HG02571 (cell line): ENCODE measurements around the gene TUT7.
"Not testable (repeated sequence)": the region's sequence is repeated elsewhere in the genome, so short reads cannot be mapped to it uniquely, and the experiment has no call there.

Source experiments
- ATAC-seq: cut with Tn5 transposase; IDR thresholded peaks from one replicate; pipeline ENCODE4 v1.9.1; 2021; ENCODE audit warnings: mild to moderate bottlenecking, moderate library complexity; ENCODE audit not compliant: unreplicated experiment

The TUT7 gene, protein sequence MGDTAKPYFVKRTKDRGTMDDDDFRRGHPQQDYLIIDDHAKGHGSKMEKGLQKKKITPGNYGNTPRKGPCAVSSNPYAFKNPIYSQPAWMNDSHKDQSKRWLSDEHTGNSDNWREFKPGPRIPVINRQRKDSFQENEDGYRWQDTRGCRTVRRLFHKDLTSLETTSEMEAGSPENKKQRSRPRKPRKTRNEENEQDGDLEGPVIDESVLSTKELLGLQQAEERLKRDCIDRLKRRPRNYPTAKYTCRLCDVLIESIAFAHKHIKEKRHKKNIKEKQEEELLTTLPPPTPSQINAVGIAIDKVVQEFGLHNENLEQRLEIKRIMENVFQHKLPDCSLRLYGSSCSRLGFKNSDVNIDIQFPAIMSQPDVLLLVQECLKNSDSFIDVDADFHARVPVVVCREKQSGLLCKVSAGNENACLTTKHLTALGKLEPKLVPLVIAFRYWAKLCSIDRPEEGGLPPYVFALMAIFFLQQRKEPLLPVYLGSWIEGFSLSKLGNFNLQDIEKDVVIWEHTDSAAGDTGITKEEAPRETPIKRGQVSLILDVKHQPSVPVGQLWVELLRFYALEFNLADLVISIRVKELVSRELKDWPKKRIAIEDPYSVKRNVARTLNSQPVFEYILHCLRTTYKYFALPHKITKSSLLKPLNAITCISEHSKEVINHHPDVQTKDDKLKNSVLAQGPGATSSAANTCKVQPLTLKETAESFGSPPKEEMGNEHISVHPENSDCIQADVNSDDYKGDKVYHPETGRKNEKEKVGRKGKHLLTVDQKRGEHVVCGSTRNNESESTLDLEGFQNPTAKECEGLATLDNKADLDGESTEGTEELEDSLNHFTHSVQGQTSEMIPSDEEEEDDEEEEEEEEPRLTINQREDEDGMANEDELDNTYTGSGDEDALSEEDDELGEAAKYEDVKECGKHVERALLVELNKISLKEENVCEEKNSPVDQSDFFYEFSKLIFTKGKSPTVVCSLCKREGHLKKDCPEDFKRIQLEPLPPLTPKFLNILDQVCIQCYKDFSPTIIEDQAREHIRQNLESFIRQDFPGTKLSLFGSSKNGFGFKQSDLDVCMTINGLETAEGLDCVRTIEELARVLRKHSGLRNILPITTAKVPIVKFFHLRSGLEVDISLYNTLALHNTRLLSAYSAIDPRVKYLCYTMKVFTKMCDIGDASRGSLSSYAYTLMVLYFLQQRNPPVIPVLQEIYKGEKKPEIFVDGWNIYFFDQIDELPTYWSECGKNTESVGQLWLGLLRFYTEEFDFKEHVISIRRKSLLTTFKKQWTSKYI (N-terminal part only)

DNA sequence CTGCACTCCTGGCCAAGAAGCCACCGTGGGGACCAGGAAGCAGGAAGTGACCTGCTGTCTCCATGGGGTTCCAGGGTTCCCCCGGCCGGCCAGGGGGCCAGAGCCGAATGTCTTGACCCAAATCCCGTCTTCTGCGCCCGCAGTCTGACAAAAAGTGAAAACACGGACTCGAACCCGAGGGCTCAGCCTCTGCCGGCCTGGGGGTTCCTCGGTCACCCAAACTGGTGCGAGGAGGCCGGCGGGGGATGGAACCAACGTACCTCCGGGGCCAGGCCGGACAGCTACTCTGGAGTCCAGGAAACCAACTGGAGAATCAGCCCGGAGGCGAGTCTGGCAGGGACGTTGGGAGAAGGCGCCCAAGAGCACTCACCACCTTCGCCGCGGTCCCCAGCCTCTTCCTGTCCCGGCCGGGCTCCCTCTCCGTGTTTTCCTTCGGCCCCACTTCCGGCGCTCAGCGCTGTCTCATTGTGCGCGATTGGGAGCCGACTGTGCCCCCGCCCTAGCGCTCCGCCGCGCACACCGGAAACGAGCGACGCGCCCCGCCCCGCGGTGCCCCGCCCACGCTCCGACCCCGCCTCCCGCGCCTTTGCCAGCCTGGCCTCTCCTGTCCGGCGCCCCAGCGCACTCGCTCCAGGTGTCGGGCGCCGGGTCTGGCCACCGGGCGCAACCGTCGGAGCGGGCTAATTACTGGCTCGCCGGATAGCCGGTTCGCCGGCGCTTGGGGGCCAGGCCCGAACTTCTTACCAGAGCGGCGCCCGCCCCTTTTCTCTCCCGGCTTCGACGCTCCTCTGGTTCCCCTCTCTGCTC lies at the start of gene TUT7:
Gene TUT7 (minus strand): TSS at position 400 of the 807 bp plus-strand sequence. CDS start 1,211 bp downstream, outside the sequence.
- ATAC-seq = peak; percentile 82

DNA sequence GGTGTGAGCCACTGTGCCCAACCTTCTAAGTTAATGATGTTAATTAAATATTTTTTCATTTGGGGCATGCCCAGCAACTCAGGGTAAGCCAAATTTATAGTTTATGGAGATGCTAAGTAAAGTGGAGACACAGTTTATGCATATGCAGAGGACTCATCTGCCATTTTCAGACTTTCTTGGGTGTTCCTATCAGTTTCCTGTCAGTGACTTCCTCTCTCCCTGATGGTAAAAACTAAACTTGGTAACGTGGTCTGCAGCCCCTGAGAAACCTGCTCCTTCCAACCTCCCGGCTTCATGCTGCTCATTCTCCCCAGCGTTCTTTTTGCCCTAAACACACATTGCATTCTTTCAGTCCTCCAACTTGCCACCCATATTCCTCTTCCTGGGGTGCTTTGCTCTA lies 48.4 kb upstream of the TUT7 start:
- ATAC-seq = no peak

DNA sequence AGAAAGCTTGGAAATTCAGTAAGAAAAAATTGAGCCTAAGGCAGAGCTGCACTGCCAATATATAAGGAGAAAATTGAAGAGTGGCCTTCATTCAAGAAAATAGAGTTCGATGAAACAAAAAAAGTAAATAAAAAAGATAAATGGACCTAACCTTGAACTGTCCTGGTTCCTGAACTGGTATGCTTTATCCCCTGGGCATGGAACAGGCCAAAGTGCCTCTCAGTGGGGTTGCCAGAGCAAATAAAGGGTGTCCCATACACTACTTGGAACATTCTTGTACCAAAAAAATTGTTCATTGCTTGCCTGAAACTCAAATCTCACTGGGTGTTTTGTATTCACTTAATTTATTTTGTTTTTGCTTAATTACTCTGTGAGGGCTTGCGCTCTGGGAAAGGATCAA lies 42.2 kb upstream of the TUT7 start:
- ATAC-seq = no peak

DNA sequence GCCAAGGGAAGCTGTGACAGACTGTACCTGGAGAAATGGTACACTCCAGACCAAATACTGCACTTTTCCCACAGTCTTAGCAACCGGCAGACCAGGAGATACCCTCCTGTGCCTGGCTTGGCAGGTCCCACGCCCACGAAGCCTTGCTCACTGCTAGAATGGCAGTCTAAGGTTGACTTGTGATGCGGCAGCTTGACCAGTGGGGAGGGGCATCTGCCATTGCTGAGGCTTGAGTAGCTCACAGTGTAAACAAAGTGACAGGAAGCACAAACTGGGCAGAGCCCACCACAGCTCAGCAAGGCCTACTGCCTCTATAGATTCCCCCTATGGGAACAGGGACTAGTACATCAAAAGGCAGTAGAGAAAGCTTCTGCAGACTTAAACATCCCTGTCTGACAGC lies 36.0 kb upstream of the TUT7 start:
- ATAC-seq = not testable (repeated sequence)

DNA sequence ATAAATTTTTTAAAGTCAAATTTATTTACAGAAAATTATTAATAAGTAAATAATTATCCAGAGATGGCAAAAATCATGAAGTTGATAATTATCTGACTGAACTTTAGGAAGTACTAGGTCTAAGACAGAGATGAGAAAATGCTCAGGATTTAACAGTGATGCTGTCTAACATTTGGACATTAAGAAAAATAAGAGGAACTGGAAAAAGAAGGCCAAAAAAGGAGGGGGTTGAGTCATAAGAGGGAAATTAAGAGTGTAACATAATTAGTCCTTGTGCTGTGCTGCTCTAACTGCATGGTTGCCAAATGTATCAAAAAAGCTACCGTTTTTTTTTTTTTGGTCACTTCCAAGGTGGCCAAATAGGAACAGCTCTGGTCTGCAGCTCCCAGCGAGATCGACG lies 35.4 kb upstream of the TUT7 start:
- ATAC-seq = no peak

DNA sequence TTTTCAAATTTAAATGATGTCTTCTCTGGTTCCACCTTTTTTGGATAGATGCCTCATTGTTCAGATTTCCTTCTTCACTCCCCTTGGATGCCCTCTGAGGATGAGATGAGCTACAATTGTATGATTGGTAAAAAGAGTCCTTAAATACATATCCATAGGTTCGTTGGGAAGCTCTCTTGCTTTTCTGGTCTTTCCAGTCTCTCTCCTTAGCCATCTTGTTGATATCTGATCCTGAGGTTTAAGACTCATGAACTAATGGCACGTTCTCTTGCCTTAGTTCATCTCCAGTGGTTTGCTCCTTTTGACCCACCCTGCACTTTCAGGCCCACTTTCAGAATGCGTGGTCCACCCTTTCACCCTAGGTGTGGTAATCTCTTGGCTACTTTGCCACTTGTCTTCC lies 33.2 kb upstream of the TUT7 start:
- ATAC-seq = no peak

DNA sequence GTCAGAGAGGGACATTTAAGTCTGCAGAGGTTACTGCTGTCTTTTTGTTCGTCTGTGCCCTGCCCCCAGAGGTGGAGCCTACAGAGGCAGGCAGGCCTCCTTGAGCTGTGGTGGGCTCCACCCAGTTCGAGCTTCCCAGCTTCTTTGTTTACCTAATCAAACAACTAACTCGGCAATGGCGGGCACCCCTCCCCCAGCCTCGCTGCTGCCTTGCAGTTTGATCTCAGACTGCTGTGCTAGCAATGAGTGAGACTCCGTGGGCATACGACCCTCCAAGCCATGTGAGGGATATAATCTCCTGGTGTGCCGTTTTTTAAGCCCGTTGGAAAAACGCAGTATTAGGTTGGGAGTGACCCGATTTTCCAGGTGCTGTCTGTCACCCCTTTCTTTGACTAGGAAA lies 28.8 kb upstream of the TUT7 start:
- not testable (repeated sequence) for ATAC-seq

DNA sequence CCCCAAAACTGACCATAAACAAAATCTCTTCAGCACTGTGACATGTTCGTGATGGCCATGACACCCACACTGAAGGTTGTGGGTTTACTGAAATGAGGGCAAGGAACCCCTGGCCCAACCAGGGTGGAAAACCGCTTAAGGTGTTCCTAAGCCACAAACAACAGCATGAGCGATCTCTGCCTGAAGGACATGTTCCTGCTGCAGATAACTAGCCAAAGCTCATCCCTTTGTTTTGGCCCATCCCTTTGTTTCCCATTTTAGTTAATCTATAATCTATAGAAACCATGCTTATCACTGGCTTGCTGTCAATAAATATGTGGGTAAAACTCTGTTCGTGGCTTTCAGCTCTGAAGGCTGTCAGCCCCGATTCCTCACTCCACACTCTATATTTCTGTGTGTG lies 21.8 kb upstream of the TUT7 start:
- ATAC-seq = no peak

DNA sequence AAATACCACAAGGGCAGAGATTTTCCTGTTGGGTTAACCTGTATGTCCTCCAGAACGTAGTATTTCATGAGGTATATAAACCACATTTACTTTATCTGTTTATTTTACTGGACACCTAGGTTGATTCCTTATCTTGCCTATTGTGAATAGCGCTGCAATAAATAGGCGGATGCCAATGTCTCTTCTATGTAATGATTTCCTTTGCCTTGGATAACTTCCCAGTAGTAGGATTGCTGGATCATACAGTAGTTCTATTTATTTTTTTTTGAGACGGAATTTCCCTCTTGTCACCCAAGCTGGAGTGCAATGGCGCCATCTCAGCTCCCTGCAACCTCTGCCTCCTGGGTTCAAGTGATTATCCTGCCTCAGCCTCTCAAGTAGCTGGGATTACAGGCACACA lies 15.6 kb upstream of the TUT7 start:
- ATAC-seq = no peak

DNA sequence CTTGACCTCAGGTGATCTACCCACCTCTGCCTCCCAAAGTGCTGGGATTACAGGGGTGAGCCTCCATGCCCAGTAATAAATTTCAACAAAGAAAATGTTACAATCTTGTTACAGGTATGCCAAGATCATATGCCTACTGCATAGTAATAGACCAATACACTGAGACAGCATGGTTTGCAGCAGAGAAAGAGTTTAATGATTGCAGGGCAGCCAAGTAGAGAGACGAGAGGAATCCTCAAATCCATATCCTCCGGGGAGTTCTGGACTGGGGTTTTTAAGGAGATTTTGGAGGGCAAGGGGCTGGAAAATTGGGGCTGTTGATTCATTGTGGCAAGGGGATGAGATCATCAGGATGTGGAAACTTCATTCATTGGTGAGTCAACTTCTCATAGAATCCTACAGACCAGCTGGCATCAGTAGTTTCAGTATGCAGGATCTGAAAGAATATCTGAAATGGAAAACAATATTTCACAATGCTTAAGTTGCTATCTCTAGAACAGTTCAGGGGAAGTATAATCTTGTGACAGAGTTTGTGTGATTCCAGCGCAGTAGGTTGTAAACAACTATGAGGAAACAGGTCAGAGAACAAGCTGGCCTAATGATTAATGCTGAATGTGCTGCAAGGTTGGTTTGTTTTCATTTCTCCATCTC lies 14.8 kb upstream of the TUT7 start:
- ATAC-seq = no peak

DNA sequence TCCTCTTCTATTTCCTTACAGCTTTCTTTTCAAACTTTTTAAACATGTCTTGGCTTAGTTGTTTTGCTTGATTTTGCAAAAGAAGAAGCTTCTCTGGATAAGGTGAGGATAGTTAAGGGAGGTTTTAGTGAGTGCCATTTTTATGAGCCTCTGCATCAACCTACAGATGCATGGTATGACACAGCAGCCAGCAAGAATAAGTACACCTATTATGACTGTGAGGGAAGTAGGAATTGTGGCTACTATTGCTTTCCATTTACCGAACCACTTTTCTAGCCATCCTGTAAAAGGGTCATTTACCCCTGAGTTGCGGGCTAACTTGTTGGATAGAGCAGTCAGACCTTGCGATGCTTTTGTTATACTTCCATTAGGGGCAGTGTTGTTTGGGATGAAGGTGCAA lies 7.0 kb upstream of the TUT7 start:
- no peak for ATAC-seq

DNA sequence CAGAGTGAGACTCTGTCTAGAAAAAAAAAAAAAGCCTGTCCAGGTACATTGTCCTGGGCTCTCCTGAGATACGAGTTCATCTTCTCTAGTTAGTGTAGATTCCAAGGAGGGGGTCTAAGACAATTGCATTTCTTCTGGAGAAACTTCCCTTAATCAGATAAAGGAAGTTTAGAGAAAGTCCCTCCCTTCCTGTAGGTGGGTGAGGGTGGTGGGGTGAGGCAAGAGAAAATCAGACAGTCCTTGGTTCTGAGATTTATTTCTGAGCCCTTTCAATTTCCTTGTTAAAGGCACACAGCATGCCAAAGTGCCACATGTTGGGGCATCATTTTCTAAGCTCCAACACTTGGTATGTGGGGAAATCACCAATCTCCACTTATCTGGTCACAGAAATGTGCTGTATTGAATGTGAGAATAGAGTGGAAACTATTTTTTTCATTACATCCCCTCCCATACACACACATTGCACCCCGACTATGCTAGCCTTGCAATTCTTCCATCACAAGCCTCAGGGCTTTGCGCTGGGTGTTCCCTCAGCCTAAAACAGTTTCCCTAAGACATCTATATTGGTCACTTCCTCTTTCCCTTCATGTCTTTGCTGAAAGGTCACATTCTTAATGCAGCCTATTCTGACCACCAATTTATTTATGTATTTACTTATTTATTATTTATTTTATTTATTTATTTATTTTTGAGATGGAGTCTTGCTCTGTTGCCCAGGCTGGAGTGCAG lies 5.1 kb upstream of the TUT7 start:
- ATAC-seq = no peak

DNA sequence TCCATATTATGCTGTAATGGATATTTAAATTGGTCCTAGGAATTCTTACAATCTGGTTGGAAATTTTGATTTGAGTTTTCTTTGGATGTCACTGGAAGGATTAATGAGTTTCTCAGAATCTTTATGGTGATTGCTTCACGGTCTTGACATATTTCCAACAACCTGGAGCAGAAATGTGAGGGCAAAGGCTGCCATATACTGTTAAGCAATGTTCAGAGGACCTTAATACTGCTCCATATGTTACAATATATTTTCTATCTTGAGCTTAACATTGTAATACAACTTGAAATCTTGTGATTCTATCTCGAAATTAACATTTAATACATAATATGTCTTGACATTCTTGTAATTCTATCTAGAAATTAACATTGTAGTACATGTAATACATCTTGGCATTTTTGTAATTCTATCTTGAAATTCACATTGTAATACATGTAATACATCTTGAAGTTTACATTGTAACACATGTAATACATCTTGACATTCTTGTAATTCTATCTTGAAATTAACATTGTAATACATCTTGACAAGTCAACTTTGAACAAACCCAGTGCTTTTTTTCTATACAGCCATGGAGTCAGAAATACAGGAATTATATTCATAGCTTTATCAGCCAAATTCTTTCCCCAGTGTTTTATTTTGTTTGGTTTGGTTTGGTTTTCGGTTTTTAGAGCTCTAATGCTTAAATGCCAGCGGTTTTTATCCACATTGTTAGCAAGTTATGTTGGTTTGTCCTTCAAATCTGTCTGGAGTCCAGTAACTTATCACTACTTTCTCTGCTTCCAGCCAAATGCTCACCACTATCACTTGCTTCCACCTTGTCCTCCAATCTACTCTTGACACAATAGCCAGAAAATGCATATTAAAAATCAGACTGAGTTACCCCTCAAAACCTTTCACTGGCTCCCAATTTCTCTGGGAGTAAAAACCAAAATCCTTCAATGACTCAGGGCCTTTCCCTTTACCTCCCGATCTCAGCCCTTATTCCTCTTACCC lies 3.0 kb upstream of the TUT7 start:
- ATAC-seq = no peak

DNA sequence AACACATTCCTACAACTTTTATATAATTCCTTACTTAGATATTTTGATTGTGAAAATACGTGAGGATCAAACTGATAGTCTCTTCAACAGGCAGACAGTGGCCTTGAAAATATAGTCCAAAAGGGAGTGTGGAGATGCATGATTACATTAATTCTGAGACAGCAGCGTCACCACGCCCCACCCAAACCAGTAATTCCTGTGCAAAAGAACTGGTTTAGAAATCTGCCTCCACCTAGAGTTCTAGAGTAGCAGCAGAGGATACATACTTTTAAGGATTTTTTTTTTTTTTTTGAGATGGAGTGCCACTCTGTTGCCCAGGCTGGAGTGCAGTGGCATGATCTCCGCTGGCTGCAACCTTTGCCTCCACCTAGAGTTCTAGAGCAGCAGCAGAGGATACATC lies 1.6 kb upstream of the TUT7 start:
- ATAC-seq = no peak

DNA sequence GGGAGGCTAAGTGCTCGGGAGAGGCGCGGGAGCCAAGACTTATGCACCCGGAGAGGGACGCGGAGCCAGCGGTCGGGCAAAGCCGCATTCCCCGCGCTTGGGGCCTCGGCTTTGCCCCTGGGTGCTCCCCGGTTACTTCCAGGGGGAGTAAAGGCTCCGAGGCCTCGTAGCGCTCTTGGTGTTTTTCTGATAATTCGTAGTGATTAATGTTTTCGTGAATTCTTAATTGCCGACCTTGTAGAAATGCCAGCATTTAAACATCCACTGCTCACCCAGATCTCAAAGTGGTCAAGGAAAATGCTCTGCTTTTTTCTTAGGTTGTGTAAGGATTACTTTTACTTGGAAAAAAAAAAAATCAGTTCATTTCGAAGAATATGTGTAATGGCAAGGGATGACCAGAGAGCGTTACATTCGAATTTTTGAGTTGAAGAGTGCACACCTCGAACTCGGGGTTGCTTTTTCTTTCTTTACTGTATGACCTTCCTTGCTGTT lies 654 bp upstream of the TUT7 start:
- ATAC-seq = no peak

DNA sequence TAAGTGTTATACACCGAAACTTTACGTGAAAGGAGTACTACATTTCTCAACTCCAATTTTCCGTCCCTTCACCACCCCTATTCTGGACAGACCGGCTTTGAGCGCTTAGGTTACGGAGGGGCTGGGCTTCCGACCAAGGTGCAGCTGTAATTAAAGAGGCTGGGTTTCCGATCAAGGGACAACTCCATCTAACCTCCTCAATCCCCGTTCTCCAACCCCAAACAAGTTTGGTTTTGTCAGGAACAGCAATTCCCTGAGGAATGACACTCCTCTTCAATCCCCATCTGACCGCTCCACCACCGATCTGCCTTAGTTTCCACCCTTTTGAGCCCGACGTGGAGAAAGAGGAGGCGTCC lies 577 bp downstream of the TUT7 start:
- ATAC-seq = no peak

DNA sequence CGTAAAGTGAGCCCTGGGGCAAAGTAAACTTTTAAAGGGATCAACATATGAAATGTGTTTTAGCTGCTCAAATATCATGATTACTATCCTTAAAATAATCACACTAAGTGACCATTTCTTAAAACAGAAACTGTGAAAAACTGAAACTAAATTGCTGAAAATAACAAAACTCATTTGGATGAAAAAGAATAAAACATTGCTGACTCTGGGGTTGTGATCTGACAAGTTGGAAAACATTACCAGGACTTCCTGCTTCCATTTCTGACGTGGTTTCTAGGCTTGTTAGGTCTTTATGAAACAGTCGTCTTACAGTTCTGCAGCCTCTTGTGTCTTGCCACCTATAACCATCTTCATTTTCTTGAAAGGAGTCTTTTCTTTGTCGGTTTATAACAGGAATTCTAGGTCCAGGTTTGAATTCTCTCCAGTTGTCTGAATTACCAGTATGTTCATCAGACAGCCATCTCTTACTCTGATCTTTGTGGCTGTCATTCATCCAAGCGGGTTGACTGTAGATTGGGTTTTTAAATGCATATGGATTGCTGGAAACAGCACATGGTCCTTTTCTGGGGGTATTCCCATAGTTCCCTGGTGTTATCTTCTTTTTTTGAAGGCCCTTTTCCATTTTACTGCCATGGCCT lies 1.7 kb downstream of the TUT7 start:
- ATAC-seq = no peak
